GM18499 (cell line): ENCODE results near the gene FSD1.

Source experiments
- ATAC-seq: cut with Tn5 transposase; IDR thresholded peaks from one replicate; pipeline ENCODE4 v1.9.1; 2021; ENCODE audit warnings: moderate number of reproducible peaks; ENCODE audit not compliant: insufficient read depth, unreplicated experiment

The FSD1 gene

GRCh38 chr19:4373013-4373367 lies 68.6 kb downstream of the FSD1 start:
- ATAC-seq, result no peak
